ENCODE results near the gene MEIKIN.
"Not testable (repeated sequence)": the region's sequence is repeated elsewhere in the genome, so short reads cannot be mapped to it uniquely, and the experiment has no call there.

Gene MEIKIN

GRCh38 chr5:131857388-131857787 lies 88.1 kb downstream of the MEIKIN start:
- H3K27me3 Mint-ChIP-seq, result no peaks in the 10 kb centered on the region
- peaks cover 4% of the 10 kb centered on the region for H3K9me3 Mint-ChIP-seq
- peaks cover 13% of the 10 kb centered on the region for H3K4me1 Mint-ChIP-seq
- H3K36me3 Mint-ChIP-seq (ENCODE audit: insufficient read depth), result peaks cover 2% of the 10 kb centered on the region
- H3K27ac Mint-ChIP-seq (ENCODE audit: low read depth), result no peak overlapping the region
- DNase-seq (ENCODE audit: low spot score in 2 of 2), result no peak
- H3K4me3 Mint-ChIP-seq, result no peak overlapping the region
- ATAC-seq (replicated peaks; ENCODE audit: extremely low read depth, poor library complexity, severe bottlenecking), result no peak

GRCh38 chr5:131855452-131855851 lies 90.0 kb downstream of the MEIKIN start:
- Mint-ChIP-seq H3K4me1 (peaks cover 13% of the 10 kb centered on the region), H3K4me3 (no peak overlapping the region), H3K27ac (ENCODE audit: low read depth) (peak overlapping the region; percentile 22), H3K9me3 (peaks cover 4% of the 10 kb centered on the region), H3K27me3 (no peaks in the 10 kb centered on the region), H3K36me3 (ENCODE audit: insufficient read depth) (peaks cover 2% of the 10 kb centered on the region)
- ATAC-seq (replicated peaks; ENCODE audit: extremely low read depth, poor library complexity, severe bottlenecking) (no peak), DNase-seq (ENCODE audit: low spot score in 2 of 2) (no peak)

DNA sequence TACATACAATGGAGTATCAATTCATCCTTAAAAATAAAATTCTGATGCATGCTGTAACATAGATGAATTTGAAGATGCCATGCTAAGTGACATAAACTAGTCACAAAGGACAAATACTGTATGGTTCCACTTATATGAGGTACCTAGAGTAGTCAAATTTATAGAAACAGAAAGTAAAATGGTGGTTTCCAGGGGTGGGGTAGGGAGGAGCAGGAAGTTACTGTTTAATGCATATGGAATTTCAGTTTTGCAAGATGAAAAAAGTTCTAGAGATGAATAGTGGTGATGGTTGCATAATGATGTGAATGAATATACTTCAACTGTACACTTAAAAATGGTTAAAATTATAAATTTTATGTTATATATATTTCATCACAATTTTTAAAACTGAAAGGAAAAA lies 91.3 kb downstream of the MEIKIN start:
- no peak overlapping the region for H3K27ac Mint-ChIP-seq (ENCODE audit: low read depth)
- H3K9me3 Mint-ChIP-seq, result peaks cover 10% of the 10 kb centered on the region
- ATAC-seq (replicated peaks; ENCODE audit: extremely low read depth, poor library complexity, severe bottlenecking), result peak; percentile 49

GRCh38 chr5:131848662-131849061 lies 96.8 kb downstream of the MEIKIN start:
- ATAC-seq (replicated peaks; ENCODE audit: extremely low read depth, poor library complexity, severe bottlenecking), result no peak
- DNase-seq (ENCODE audit: low spot score in 2 of 2), result no peak
- peaks cover 2% of the 10 kb centered on the region for H3K4me1 Mint-ChIP-seq
- H3K36me3 Mint-ChIP-seq (ENCODE audit: insufficient read depth), result no peaks in the 10 kb centered on the region
- H3K4me3 Mint-ChIP-seq, result no peak overlapping the region
- peaks cover 2% of the 10 kb centered on the region for H3K27me3 Mint-ChIP-seq
- H3K9me3 Mint-ChIP-seq, result peaks cover 21% of the 10 kb centered on the region
- H3K27ac Mint-ChIP-seq (ENCODE audit: low read depth), result no peak overlapping the region

More for the DNA sequence above, 91.3 kb downstream of the MEIKIN start:
- H3K4me1 Mint-ChIP-seq, result peaks cover 13% of the 10 kb centered on the region
- no peaks in the 10 kb centered on the region for H3K27me3 Mint-ChIP-seq
- no peaks in the 10 kb centered on the region for H3K36me3 Mint-ChIP-seq (ENCODE audit: insufficient read depth)
- no peak for DNase-seq (ENCODE audit: low spot score in 2 of 2)
- peak overlapping the region; percentile 23 for H3K4me3 Mint-ChIP-seq

DNA sequence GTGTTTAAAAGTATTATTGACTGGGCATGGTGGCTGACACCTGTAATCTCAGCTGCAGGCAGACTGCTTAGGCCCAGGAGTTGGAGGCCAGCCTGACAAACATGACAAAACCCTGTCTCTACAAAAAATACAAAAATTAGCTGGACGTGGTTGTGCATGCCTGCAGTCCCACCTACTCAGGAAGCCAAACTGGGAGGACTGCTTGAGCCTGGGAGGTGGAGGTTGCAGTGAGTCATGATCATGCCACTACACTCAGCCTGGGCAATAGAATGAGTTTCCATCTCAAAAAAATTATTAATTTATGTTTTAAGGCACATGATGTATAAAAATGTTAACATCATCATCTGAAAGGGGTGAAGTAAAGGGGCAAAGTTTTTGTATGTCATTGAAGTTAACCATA lies 98.9 kb downstream of the MEIKIN start:
- Mint-ChIP-seq H3K9me3 (peaks cover 17% of the 10 kb centered on the region), H3K27ac (ENCODE audit: low read depth) (no peak overlapping the region), H3K36me3 (ENCODE audit: insufficient read depth) (no peaks in the 10 kb centered on the region), H3K4me3 (no peak overlapping the region), H3K27me3 (peaks cover 15% of the 10 kb centered on the region), H3K4me1 (no peaks in the 10 kb centered on the region)
- ATAC-seq (replicated peaks; ENCODE audit: extremely low read depth, poor library complexity, severe bottlenecking), result no peak
- no peak for DNase-seq (ENCODE audit: low spot score in 2 of 2)

DNA sequence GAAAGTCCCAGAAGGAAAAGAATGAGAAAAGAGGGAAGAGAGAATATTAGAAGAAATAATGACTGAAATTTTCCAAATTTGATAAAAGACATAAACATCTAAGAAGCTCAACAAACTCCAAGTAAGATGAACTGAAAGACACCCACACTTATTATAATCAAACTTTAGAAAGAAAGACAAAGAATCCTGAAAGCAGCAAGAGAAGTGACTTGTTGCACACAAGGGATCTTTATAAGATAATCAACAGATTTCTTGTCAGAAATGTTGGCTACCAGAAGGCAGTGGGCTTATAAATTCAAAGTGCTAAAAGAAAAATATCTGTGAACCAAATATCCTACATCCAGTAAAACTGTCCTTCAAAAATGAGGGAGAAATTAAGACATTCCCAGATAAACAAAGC lies 99.6 kb downstream of the MEIKIN start:
- DNase-seq (ENCODE audit: low spot score in 2 of 2), result no peak
- Mint-ChIP-seq H3K9me3 (peaks cover 17% of the 10 kb centered on the region), H3K4me1 (no peaks in the 10 kb centered on the region), H3K27me3 (peaks cover 15% of the 10 kb centered on the region), H3K27ac (ENCODE audit: low read depth) (no peak overlapping the region), H3K36me3 (ENCODE audit: insufficient read depth) (no peaks in the 10 kb centered on the region), H3K4me3 (no peak overlapping the region)
- no peak for ATAC-seq (replicated peaks; ENCODE audit: extremely low read depth, poor library complexity, severe bottlenecking)

DNA sequence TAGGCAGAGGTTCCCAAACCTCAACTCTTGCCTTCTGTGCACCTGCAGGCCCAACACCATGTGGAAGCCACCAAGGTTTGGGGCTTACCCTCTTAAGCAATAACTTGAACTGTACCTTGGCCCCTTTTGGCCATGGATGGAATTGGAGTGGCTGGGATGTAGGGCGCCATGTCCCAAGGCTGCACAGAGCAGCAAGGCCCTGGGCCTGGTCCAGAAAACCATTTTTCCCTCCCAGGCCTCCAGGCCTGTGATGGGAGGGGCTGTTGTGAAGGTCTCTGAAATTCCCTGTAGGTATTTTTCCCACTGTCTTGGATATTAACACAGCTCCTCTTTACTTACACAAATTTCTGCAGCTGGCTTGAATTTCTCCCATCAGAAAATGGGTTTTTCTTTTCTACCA lies 102.5 kb downstream of the MEIKIN start:
- H3K4me3 Mint-ChIP-seq; ATAC-seq (replicated peaks; ENCODE audit: extremely low read depth, poor library complexity, severe bottlenecking); H3K27ac Mint-ChIP-seq (ENCODE audit: low read depth); H3K36me3 Mint-ChIP-seq (ENCODE audit: insufficient read depth); H3K4me1 Mint-ChIP-seq; DNase-seq (ENCODE audit: low spot score in 2 of 2): not testable (repeated sequence)
- Mint-ChIP-seq H3K9me3 (peaks cover 20% of the 10 kb centered on the region), H3K27me3 (peaks cover 24% of the 10 kb centered on the region)

- H3K4me1 Mint-ChIP-seq; H3K36me3 Mint-ChIP-seq (ENCODE audit: insufficient read depth); H3K4me3 Mint-ChIP-seq; ATAC-seq (replicated peaks; ENCODE audit: extremely low read depth, poor library complexity, severe bottlenecking); DNase-seq (ENCODE audit: low spot score in 2 of 2); H3K27me3 Mint-ChIP-seq; H3K27ac Mint-ChIP-seq (ENCODE audit: low read depth); H3K9me3 Mint-ChIP-seq: not testable (repeated sequence)
These were observed 112.8 kb downstream of the MEIKIN start for GRCh38 chr5:131832702-131833101.

DNA sequence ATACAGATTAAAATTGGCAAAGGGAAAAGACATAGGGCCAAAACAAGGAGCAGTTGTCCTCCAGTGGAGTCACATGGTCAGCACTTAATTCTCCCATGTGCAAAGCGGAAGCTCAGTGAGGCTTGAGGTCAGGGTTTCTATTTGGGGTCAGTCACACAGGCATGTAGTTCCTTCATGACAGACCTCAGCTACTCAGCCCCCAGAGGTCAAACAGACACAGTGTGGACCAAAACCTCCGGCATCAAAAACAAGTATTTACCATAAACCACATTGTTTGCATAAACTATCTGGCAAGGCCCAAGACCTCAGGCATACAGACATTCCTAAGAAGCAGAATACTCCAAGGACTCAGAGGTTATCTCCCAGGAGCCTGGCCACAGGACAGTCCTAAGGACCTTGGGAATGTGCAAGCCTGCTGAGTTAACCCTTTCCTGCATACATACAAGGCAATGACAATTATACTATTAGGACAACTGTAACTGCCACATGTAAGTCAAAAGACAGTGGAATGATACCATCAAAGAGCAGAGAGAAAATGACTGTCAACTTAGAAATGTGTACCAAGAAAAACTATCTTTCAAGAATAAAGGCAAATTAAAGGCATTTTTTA lies 120.0 kb downstream of the MEIKIN start:
- DNase-seq (ENCODE audit: low spot score in 2 of 2) (no peak), ATAC-seq (replicated peaks; ENCODE audit: extremely low read depth, poor library complexity, severe bottlenecking) (no peak)
- Mint-ChIP-seq H3K4me1 (no peaks in the 10 kb centered on the region), H3K9me3 (no peaks in the 10 kb centered on the region), H3K27ac (ENCODE audit: low read depth) (no peak overlapping the region), H3K27me3 (peaks cover 26% of the 10 kb centered on the region), H3K4me3 (no peak overlapping the region), H3K36me3 (ENCODE audit: insufficient read depth) (no peaks in the 10 kb centered on the region)

GRCh38 chr5:131824631-131825030 lies 120.8 kb downstream of the MEIKIN start:
- Mint-ChIP-seq H3K4me3 (no peak overlapping the region), H3K27ac (ENCODE audit: low read depth) (no peak overlapping the region), H3K27me3 (peaks cover 26% of the 10 kb centered on the region), H3K9me3 (no peaks in the 10 kb centered on the region), H3K36me3 (ENCODE audit: insufficient read depth) (no peaks in the 10 kb centered on the region), H3K4me1 (no peaks in the 10 kb centered on the region)
- ATAC-seq (replicated peaks; ENCODE audit: extremely low read depth, poor library complexity, severe bottlenecking), result no peak
- no peak for DNase-seq (ENCODE audit: low spot score in 2 of 2)

- Mint-ChIP-seq H3K27ac (ENCODE audit: low read depth) (no peak overlapping the region), H3K27me3 (peaks cover 26% of the 10 kb centered on the region), H3K4me1 (peaks cover 6% of the 10 kb centered on the region), H3K36me3 (ENCODE audit: insufficient read depth) (peaks cover 3% of the 10 kb centered on the region), H3K4me3 (no peak overlapping the region), H3K9me3 (no peaks in the 10 kb centered on the region)
- DNase-seq (ENCODE audit: low spot score in 2 of 2) (no peak), ATAC-seq (replicated peaks; ENCODE audit: extremely low read depth, poor library complexity, severe bottlenecking) (no peak)
These were observed 124.2 kb downstream of the MEIKIN start for GRCh38 chr5:131821221-131821620.

- H3K27me3 Mint-ChIP-seq, result peaks cover 21% of the 10 kb centered on the region
- peaks cover 3% of the 10 kb centered on the region for H3K36me3 Mint-ChIP-seq (ENCODE audit: insufficient read depth)
- peaks cover 6% of the 10 kb centered on the region for H3K4me1 Mint-ChIP-seq
- H3K9me3 Mint-ChIP-seq, result no peaks in the 10 kb centered on the region
- H3K27ac Mint-ChIP-seq (ENCODE audit: low read depth), result no peak overlapping the region
- H3K4me3 Mint-ChIP-seq, result peak overlapping the region; percentile 16
- ATAC-seq (replicated peaks; ENCODE audit: extremely low read depth, poor library complexity, severe bottlenecking) (no peak), DNase-seq (ENCODE audit: low spot score in 2 of 2) (no peak)
These were observed 127.3 kb downstream of the MEIKIN start for GRCh38 chr5:131818001-131818724.

GRCh38 chr5:131814990-131815389 lies 130.5 kb downstream of the MEIKIN start:
- no peak for DNase-seq (ENCODE audit: low spot score in 2 of 2)
- H3K27ac Mint-ChIP-seq (ENCODE audit: low read depth), result no peak overlapping the region
- no peaks in the 10 kb centered on the region for H3K27me3 Mint-ChIP-seq

More at GRCh38 chr5:131814990-131815389, 130.5 kb downstream of the MEIKIN start:
- H3K36me3 Mint-ChIP-seq (ENCODE audit: insufficient read depth), result peaks cover 3% of the 10 kb centered on the region
- H3K9me3 Mint-ChIP-seq, result no peaks in the 10 kb centered on the region
- peaks cover 6% of the 10 kb centered on the region for H3K4me1 Mint-ChIP-seq
- H3K4me3 Mint-ChIP-seq, result no peak overlapping the region
- ATAC-seq (replicated peaks; ENCODE audit: extremely low read depth, poor library complexity, severe bottlenecking), result no peak
